Measurements from ENCODE around the gene WARS2.
"Not testable (repeated sequence)": the region's sequence is repeated elsewhere in the genome, so short reads cannot be mapped to it uniquely, and the experiment has no call there.

DNA sequence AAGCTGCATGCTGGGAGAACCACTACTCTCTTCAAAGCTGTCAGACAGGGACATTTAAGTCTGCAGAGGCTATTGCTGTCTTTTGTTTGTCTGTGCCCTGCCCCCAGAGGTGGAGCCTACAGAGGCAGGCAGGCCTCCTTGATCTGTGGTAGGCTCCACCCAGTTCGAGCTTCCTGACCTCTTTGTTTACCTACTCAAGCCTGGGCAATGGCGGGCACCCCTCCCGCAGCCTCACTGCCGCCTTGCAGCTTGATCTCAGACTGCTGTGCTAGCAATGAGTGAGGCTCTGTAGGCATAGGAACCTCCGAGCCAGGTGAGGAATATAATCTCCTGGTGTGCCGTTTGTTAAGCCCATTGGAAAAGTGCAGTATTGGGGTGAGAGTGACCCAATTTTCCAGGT is 16.3 kb upstream of the WARS2 start:
- TF ChIP-seq POLR2A (IDR thresholded peaks at IDR 0.05) = not testable (repeated sequence)
- TF ChIP-seq, protein P1, sequence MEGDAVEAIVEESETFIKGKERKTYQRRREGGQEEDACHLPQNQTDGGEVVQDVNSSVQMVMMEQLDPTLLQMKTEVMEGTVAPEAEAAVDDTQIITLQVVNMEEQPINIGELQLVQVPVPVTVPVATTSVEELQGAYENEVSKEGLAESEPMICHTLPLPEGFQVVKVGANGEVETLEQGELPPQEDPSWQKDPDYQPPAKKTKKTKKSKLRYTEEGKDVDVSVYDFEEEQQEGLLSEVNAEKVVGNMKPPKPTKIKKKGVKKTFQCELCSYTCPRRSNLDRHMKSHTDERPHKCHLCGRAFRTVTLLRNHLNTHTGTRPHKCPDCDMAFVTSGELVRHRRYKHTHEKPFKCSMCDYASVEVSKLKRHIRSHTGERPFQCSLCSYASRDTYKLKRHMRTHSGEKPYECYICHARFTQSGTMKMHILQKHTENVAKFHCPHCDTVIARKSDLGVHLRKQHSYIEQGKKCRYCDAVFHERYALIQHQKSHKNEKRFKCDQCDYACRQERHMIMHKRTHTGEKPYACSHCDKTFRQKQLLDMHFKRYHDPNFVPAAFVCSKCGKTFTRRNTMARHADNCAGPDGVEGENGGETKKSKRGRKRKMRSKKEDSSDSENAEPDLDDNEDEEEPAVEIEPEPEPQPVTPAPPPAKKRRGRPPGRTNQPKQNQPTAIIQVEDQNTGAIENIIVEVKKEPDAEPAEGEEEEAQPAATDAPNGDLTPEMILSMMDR (IDR thresholded peaks at IDR 0.05) = not testable (repeated sequence)

Data from testis (tissue), 2 donors.